PC-9 (cell line): ENCODE measurements around the gene DCLK2. TPM values are rescaled to one million over a fixed set of nuclear protein-coding genes. Genes with fewer than 3 reads are reported as not detected.

Experiments
- BruUV-seq: library from RNA; stranded (reverse); fragments of 400-500 nt; replicated peaks from 2 replicates; lab custom pipeline; 2021; lab: Mats Ljungman, UMichigan
- CTCF ChIA-PET: fragments of 300-600 bp; sonication (Branson Sonifier 250); formaldehyde crosslinking; loops from one replicate; lab custom pipeline; 2022; ENCODE audit warnings: antibody characterized with exemption; lab: Charles Lee
- POLR2A ChIA-PET: fragments of 300-600 bp; sonication (Branson Sonifier 250); formaldehyde crosslinking; loops from one replicate; lab custom pipeline; 2022; ENCODE audit warnings: antibody characterized with exemption; ENCODE audit not compliant: unreplicated experiment; lab: Charles Lee
- DNase-seq, 2 experiments: peaks; one replicate each; pipeline versions ENCODE4 v3.0.0 to v3.0.0-alpha.2; 2015 to 2022; ENCODE audit warnings: mixed read lengths in 1 of 2
- H2AFZ ChIP-seq: fragments of 200-600 bp; sonication (generic); 2 replicates; pipeline ENCODE4 v1.8.1; 2017; ENCODE audit warnings: antibody characterized with exemption
- H3F3A ChIP-seq: fragments of 200-600 bp; sonication (generic); 2 replicates; pipeline ENCODE4 v1.8.1; 2017; ENCODE audit warnings: antibody characterized with exemption, mild to moderate bottlenecking, low read depth; ENCODE audit not compliant: insufficient read depth
- H3K27ac ChIP-seq: fragments of 200-600 bp; sonication (generic); 2 replicates; pipeline ENCODE4 v1.6.1; 2016; ENCODE audit warnings: mixed run types
- H3K27me3 ChIP-seq: fragments of 200-600 bp; sonication (generic); 2 replicates; pipeline ENCODE4 v1.6.1; 2016; ENCODE audit warnings: low read depth, mixed run types; ENCODE audit not compliant: insufficient read depth
- H3K36me3 ChIP-seq: fragments of 200-600 bp; sonication (generic); 2 replicates; pipeline ENCODE4 v1.6.1; 2016; ENCODE audit warnings: low read depth, mixed run types
- H3K4me1 ChIP-seq: fragments of 200-600 bp; sonication (generic); replicated peaks from 2 replicates; pipeline ENCODE4 v1.6.1; 2016; ENCODE audit warnings: mixed run types; ENCODE audit not compliant: insufficient read depth
- H3K4me2 ChIP-seq: fragments of 200-600 bp; sonication (generic); 2 replicates; pipeline ENCODE4 v1.6.1; 2017; ENCODE audit warnings: mixed run types
- H3K4me3 ChIP-seq: fragments of 200-600 bp; sonication (generic); 2 replicates; pipeline ENCODE4 v1.6.1; 2016; ENCODE audit warnings: mixed run types
- H3K79me2 ChIP-seq: fragments of 200-600 bp; sonication (generic); 2 replicates; pipeline ENCODE4 v1.6.1; 2017; ENCODE audit warnings: low read depth, mixed run types
- H3K9me2 ChIP-seq: fragments of 200-600 bp; sonication (generic); 2 replicates; pipeline ENCODE4 v1.8.1; 2017; ENCODE audit warnings: mild to moderate bottlenecking; ENCODE audit not compliant: insufficient read depth
- H3K9me3 ChIP-seq: fragments of 200-600 bp; sonication (generic); 2 replicates; pipeline ENCODE4 v1.8.1; 2016; ENCODE audit warnings: low read depth; ENCODE audit not compliant: insufficient read depth
- H4K20me1 ChIP-seq: fragments of 200-600 bp; sonication (generic); 2 replicates; pipeline ENCODE4 v1.8.1; 2017; ENCODE audit not compliant: insufficient read depth
- CTCF ChIP-seq: fragments of 200-600 bp; sonication (generic); conservative IDR thresholded peaks from 2 replicates; pipeline ENCODE4 v1.6.1; 2017; ENCODE audit warnings: mixed run types, antibody characterized with exemption, mild to moderate bottlenecking, moderate library complexity
- EZH2 ChIP-seq: fragments of 200-600 bp; sonication (generic); IDR thresholded peaks from 2 replicates; pipeline ENCODE4 v1.8.0; 2017; ENCODE audit warnings: antibody characterized with exemption, low read depth
- intact Hi-C: fragments of 100-400 bp; cut with micrococcal nuclease; formaldehyde crosslinking; loops from one replicate; pipeline ENCODE4 v1.10.0; 2022; ENCODE audit not compliant: unreplicated experiment
- total RNA-seq: library from RNA; stranded (reverse); gene quantifications from 2 replicates; pipeline ENCODE4 v1.2.3, GENCODE V29; 2021

Gene DCLK2
- total RNA-seq, 1 experiment from 2014 or later: 0.41 TPM

- ChIA-PET CTCF (no interaction called here), POLR2A (no interaction called here)
- TF ChIP-seq EZH2 (no peak), CTCF (no peak)
- H3K9me3 ChIP-seq: no peaks in the 10 kb centered on the region
- no peaks in the 10 kb centered on the region for H3K27me3 ChIP-seq
- no peaks in the 10 kb centered on the region for H3K9me2 ChIP-seq
- intact Hi-C loops: no loop called here
- DNase-seq: no peak
- H3K79me2 ChIP-seq: no peaks in the 10 kb centered on the region
- no peak overlapping the region for H3K4me2 ChIP-seq
- H3K36me3 ChIP-seq: no peaks in the 10 kb centered on the region
- no peaks in the 10 kb centered on the region for H4K20me1 ChIP-seq
- H3K4me1 ChIP-seq: peaks cover 9% of the 10 kb centered on the region; the same call in 1 of the 2 replicates
- no peak overlapping the region for H3K4me3 ChIP-seq
- no peak overlapping the region for H2AFZ ChIP-seq
- no peak overlapping the region for H3K27ac ChIP-seq
- H3F3A ChIP-seq: no peaks in the 10 kb centered on the region
- BruUV-seq: no TSS peak
These were observed 12.6 kb downstream of the DCLK2 start for GRCh38 chr4:150090836-150091235.

DNA sequence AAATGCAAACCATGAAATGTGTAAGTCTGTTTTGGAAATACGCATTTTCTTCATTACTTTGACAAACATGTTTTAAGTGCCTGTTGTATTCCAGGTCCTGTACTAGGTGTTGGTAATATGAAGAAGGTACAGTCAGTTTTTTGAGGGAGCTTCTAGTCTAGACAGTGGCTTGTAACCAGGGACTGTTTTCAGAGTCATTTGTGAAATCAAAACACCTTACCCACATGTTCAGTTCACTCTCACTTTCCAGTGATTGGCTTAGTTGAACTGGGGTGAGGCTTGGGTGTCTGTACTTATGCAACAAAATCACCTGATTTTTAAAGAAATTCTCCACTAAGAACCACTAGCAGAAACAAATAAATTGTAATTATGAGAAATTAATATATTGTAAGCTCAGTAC is 16.4 kb downstream of the DCLK2 start:
- H2AFZ ChIP-seq: no peak overlapping the region
- intact Hi-C loops: no loop called here
- H4K20me1 ChIP-seq: no peaks in the 10 kb centered on the region
- H3K27me3 ChIP-seq: no peaks in the 10 kb centered on the region
- H3K27ac ChIP-seq: no peak overlapping the region
- H3K79me2 ChIP-seq: no peaks in the 10 kb centered on the region
- no peaks in the 10 kb centered on the region for H3K36me3 ChIP-seq
- no peak for DNase-seq
- no peak overlapping the region for H3K4me2 ChIP-seq
- BruUV-seq: no TSS peak
- POLR2A ChIA-PET: no interaction called here
- TF ChIP-seq CTCF (no peak), EZH2 (no peak)
- no peaks in the 10 kb centered on the region for H3K9me2 ChIP-seq
- no peak overlapping the region for H3K4me3 ChIP-seq
- CTCF ChIA-PET: no interaction called here
- H3K9me3 ChIP-seq: no peaks in the 10 kb centered on the region
- no peaks in the 10 kb centered on the region for H3F3A ChIP-seq
- no peaks in the 10 kb centered on the region for H3K4me1 ChIP-seq

DNA sequence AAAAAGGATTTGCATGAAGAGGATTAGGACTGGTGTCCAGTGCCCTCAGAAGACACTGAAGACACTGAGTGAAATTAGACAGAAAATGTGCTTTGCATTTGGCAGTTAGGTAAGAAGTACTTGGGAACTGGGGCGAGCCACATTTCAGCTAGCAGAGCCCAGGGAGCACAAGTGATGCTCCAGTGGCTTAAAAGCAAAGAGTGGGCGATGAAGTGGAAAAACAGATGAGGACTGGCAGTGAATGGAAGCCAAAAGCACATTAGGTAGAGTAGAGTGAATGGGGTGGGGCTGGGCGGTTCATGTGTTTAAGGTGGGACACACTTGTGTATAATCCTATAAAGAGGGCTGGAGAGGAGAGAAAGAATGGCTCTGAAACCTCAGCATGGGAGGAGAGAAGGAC is 18.4 kb downstream of the DCLK2 start:
- Histone ChIP-seq H3F3A (no peaks in the 10 kb centered on the region), H3K79me2 (no peaks in the 10 kb centered on the region), H3K4me1 (no peaks in the 10 kb centered on the region), H3K27ac (no peak overlapping the region), H3K36me3 (no peaks in the 10 kb centered on the region), H3K4me2 (no peak overlapping the region), H3K4me3 (no peak overlapping the region), H3K27me3 (no peaks in the 10 kb centered on the region), H2AFZ (no peak overlapping the region), H3K9me3 (no peaks in the 10 kb centered on the region), H3K9me2 (no peaks in the 10 kb centered on the region), H4K20me1 (no peaks in the 10 kb centered on the region)
- DNase-seq: no peak
- ChIA-PET POLR2A (no interaction called here), CTCF (no interaction called here)
- intact Hi-C loops: no loop called here
- BruUV-seq: no TSS peak
- TF ChIP-seq CTCF: no peak
